Activated CD8-positive, alpha-beta memory T cell treated with anti-CD3 and anti-CD28 coated beads for 24 hours (primary cell): ENCODE results near the gene NSMF.
A peak's percentile ranks its signal among the peaks of the same experiment; 100 is the strongest.
"Not testable (repeated sequence)": the region's sequence is repeated elsewhere in the genome, so short reads cannot be mapped to it uniquely, and the experiment has no call there.

Source experiments
- DNase-seq: peaks from one replicate; pipeline ENCODE4 v3.0.0-alpha.2; 2020

Gene NSMF

DNA sequence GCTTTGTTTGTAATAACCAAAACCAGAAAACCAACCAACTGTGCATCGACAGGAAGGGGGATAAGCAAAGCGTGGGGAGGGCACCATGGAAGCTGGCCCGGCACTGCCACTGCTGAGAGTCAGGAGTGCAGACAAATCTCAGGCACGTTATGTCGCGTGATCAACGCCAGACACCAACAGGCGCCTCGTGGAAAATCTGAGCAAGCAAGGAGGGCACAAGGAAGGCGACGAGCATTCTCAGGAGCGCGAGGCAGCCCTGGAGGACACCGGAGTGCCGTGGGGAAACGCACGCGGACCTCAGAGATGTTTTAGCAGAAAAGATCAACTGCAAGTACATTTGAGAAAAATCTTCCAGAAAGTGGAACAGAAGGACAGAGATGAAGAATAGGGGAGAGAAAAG, 15.1 kb upstream of the NSMF start:
- no peak for DNase-seq

DNA sequence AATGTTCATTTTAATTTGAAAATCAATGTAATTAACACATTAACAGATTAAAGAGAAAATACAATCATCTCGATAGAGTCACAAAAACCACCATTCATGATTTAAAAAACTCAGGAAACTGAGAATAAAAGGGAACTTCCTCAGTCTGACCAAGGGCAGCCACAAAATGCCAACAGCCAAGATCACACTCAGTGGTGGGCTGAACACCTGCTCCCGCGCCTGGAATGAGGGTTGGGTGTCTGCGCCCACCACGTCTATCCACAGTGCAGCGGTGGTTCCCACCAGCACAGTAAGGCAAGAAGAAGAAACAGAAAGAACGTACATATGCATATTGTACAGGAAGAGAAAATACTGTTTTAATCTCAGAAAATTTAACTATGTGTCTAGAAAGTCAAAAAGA, 11.7 kb upstream of the NSMF start:
- DNase-seq = no peak

DNA sequence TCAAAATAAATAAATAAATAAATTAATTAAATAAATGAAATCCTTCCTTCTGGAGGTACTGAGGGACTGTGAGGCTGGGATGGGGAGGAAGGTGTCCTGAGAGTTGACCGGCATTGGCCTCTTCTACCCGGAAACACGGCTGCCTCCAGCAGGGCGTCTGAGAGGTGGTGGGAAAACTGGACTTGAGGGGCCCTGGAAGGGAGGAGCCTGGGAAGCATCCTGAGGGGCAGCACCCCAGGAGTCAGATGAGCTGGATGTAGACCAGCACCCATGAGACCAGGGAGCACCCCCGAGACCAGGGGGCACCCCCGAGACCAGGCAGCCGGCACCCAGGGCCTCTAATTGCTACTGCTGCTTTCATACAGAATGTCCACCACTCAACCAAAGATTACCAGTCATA, 8.8 kb upstream of the NSMF start:
- no peak for DNase-seq

DNA sequence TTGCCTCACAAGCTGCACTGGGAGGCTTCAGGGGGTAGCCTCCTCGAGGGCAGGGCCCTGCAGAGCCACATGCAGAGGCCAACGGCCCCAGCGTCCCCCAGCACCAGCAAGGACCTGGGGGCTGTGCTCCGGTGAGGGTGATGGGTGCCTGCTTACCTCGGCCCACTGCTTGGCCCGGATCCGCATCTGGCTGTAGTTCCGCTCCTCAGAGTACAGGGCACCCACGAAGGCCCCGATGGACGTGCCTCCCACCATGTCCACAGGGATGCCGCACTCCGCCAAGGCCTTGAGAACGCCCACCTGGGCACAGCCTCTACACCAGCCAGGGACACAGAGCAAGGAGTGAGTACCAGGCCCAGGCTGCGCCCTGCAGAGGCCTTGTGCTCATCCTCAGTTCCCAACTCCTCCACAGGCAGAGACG, 8.0 kb upstream of the NSMF start:
- no peak for DNase-seq

DNA sequence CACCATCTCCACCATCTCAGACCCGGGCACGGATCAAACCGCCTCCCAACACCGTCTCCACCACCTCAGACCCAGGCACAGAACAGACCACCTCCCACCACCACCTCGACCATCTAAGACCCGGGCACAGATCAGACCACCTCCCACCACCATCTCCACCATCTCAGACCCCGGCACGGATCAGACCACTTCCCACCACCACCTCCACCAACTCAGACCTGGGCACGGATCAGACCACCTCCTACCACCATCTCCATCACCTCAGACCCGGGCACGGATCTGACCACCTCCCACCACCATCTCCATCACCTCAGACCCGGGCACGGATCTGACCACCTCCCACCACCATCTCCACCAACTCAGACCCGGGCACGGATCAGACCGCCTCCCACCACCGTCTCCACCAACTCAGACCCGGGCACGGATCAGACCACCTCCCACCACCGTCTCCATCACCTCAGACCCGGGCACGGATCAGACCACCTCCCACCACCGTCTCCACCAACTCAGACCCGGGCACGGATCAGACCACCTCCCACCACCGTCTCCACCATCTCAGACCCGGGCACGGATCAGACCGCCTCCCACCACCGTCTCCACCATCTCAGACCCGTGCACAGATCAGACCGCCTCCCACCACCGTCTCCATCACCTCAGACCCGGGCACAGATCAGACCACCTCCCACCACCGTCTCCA, 7.4 kb upstream of the NSMF start:
- DNase-seq = not testable (repeated sequence)

- DNase-seq = no peak
Observed at GRCh38 chr9:137465720-137466388, 6.7 kb upstream of the NSMF start.

DNA sequence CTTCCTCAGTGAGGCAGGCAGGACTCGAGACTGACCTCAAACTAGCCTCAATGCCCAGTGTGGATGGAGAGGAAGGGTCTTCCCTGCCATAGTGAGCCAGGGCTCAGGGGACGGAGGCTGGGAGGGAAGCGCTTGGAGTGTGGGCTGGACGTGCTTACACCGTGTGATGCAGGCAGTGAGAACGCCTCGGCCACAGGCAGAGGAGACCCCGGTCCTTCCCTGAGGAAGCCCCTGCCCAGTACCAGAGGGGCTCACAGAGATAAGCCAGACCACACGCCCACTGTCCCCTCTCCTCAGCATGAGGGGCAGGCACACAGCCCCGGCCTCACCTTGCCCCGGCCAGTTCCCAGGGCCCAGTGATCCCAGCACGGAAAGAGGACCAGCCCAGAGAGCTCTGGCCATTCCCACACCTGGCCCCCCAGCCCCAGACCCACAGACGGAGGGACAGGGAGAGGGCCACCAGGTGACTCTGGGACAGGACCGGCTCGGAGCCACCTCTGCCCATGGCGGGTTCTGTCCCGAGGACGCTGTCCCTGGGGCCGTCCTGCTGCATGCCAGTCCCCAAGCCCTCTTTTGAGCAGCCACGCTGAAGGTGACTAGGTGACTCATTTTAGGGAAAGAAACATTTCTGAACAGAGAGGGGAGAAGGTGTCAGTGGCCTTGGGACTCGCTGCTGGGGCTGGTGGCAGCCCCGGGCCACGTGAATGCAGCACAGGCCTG, 6.0 kb upstream of the NSMF start:
- DNase-seq = no peak

DNA sequence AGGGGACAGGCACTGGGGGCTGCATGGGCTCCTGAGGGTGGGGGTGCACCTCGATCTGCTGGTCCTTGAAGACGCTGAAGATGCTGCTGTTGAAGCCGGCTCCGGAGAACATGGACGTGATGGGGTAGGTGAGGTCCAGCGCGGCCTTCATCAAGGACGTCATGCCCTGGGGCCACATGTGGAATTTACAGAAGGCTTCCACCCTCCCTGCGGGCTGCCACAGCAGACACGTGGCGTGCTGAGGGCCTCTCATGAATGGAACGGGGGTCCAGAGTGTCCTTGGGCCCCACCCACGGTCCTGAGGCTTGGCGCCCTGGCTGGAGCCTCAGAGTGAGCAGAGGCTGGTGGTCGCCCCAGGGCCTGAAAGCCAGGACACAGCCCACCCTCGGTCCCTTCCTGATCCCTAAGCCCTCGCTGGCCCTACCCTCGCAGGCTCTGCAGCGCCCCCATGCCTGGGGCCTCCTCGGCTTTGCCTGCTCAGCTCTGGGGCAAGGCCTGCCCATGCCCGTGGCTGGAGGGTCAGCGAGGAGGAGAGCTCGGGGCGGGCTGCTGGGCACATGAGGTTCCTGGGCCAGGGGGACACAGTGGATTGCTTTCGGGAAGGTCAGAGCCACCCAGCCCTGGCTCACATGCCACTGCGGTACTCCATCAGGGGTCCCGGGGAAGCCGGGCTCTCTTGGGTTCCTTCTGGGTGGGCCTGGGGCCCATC, 5.3 kb upstream of the NSMF start:
- no peak for DNase-seq

- no peak for DNase-seq
Observed at GRCh38 chr9:137463931-137464290, 4.8 kb upstream of the NSMF start.

DNA sequence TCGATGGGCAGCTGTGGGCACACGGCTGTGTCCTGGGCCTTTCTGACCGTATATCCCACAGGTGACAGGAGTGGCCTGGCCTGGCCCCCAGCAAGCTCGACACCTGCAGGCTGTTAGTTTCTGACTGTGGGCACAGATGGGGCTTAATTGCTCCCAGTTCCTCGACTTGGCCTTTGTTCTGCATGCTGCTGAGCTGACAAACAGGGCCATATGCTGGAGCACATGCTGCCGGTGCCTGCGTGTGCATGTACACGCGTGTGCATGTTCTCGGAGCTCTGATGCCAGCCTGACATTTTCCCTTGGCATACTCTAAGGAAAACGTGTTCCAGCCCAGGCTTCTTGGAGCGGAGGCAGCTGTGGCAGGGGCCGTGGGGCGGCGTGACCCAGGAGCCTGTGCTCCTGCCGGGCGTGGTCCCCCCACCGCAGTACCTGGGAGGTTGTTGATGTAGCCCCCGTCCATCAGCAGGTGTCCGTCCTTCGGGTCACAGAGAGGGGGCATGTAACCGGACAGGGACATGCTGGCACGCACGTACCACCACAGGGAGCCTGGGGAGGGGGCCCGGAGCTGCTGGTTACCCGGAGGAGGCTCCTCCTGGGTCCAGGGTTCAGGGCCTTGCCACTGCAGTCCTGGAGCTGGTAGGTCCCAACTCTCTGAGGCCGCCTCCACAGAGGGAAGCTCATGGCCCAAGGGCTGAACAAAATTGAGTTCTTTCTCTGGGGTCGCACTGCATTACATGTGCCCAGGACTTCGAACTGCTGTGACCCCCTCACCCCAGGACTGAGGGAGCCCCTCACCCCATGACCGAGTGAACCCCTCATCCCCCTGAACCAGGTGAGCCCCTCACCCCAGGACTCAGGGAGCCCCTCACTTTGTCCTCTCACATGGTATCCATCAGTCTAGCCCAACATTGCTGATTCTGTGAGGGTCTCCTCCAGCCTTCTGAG, 4.1 kb upstream of the NSMF start:
- DNase-seq = no peak

DNA sequence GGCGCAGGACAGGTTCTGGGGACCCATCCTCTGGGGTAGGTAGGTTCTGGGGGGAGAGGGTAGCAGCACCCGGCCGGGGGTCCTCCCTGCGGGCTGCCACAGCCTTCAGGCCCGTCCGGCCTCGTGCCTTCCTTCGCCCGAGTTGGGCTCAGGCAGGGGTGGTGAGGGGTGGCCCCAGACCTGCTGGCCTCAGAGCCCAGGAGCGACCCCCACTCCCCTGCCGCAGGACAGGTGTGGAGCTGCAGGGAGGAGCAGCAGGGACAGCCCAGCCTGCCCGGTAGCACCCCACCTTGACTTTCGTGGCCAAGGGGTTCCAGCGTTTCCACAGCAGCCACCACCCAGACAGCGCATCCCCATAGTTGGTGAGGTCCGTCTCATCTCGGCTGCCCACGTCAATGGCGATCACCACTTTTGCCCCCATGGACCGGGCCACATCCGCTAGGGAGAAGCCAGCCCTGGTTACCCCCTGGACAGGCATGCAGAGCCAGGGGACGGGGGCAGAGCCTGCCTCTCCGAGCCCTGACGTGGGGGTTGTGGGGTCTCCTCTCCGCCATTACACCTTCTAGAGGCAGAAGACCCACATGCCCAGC, 3.4 kb upstream of the NSMF start:
- no peak for DNase-seq

DNA sequence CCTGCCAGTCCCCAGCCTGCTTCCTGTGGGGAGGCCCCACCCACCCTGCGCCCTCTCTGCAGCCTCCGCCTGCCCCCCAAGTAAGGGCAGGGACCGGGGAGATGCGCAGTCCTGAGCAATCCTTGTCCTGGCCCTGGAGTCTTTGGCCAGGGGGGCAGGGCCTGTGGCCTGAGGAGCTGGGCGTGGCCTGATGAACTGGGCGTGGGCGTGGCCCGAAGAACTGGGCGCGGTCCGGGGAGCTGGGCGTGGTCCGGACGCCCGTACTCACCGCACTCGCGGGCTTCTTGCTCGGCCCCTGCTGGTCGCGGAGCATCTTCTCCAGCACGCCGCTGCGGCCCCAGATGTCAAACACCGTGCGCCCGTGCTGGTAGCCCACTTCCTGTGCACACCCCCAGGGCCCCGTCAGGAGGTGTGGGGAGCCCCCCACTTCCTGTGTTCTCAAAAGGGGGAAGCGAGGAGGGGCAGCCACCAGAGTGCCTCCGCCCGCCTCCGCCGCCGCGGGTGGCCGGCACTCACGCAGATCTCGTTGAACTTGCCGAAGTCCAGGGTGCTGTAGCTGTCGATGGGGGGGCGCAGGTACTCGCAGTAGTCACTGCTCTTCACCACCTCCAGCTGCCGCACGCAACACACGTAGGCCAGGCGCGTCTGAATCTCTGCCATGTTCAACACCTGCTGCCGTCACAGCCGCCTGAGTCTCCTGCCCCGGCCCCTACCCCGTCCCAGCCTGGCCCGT, 2.7 kb upstream of the NSMF start:
- peak; percentile 92 for DNase-seq

DNA sequence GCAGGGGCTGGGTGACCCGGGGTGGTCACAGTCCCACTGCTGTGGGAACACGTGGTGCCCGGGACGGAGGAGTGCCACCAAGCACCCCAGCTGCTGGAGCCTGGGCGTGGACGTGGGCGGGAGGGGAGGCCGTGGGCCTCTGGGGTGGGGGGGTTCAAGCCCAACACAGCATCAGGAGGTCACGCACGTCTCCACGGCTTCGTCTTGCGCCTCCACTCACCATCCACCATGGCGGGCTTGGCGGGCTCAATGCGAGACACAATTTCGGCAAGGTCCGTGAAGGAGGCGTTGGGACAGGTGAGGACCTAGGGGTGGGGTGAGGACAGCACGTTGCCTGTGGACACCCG, 2.2 kb upstream of the NSMF start:
- no peak for DNase-seq

DNA sequence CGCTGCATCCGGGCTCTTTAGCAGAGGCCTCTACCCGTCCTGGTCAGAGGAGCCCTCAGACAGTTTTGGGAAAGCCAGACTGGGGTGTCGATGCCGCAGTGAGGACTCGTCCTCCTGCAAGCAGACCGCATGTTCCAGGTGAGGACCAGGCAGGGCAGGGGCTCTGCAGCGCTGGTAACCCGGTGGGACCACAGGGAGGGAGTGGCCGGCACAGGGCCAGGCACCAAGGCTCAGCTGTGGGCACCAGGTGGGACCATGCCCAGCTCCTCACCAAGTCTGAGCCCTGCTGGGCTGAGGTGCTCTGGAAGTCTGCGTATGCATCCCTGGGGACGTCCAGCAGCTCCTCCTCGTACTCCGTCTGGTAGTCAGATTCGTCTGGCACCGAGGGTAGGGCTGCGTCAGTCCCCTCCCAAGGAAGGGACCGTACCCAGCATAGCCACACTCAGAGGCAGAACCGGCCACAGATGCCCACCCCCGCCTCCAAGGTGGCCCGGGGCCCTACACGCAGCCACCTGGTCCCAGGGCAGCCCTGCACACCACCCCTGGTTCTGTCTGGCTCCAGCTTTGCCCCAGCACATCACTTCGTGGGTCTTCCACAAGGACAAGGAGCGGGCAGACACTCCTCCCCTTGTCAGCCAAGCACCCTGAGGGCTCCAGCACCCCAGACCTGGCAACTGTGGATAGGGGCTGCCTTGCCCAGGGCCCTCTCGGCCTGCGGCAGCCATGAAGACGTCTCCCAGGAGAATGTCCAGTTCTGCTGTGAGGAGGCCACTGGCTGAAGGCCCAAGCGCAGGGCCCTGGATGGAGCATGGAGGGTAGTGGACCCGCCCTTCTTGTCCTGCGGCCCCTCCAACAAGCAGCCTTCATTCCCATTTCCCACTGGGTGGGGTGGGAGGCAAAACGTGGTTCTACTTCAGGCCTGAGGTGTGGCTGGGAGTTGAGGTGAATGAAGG, 1.5 kb upstream of the NSMF start:
- DNase-seq = no peak

- no peak for DNase-seq
Observed at GRCh38 chr9:137459601-137460362, 648 bp upstream of the NSMF start.

GRCh38 chr9:137458194-137459151, 661 bp downstream of the NSMF start:
- DNase-seq = no peak

DNA sequence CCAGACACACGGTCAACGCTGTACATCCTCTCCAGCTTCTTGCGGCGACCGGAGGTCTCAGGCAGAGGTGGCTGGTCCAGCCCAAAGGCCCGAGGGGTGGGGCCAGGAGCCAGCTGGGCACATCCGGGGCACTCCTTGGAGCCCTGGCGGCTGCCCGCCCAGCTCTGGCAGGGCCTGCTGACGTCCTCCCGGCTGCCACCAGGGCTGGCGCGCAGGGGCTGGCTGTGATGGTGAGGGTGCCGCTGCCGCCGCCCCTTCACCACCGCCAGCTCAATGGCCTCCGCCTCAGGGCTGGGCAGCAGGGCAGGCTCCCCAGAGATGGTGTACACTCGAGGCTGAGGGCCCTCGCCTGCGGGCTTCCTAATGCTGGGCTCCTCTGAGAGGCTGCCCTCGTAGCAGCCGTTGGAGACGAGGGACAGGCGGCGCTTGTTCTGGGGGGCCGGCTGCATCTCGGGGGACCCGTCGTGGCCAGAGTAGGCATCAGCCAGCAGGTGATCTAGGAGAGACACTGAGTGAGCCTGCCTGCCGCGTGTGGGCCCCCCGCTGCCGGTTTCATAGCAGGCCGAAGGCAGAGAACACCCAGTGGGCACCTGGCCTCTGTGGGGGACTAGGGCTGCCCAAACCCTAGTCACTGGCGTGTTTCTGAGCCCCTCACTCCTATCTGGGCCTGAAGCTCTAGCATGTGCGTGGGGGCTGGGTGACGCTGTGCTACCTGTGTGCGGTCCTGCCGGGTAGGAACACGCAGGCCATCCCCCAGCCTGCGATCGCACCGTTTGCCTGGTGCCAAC, 1.5 kb downstream of the NSMF start:
- DNase-seq = no peak
